Skeletal muscle satellite cell (primary cell): ENCODE data around the gene KPNA6.

Experiments used
- H3K27me3 ChIP-seq: 2 replicates; pipeline ENCODE4 v1.7.0; 2013; ENCODE audit warnings: low read length; ENCODE audit not compliant: control insufficient read depth, insufficient read depth
- H3K36me3 ChIP-seq: 2 replicates; pipeline ENCODE4 v1.7.0; 2013; ENCODE audit warnings: mild to moderate bottlenecking, control low read depth, low read length; ENCODE audit not compliant: insufficient read depth
- H3K4me1 ChIP-seq: 2 replicates; pipeline ENCODE4 v1.7.0; 2013; ENCODE audit warnings: low read length; ENCODE audit not compliant: control insufficient read depth, insufficient read depth
- H3K4me2 ChIP-seq: 2 replicates; pipeline ENCODE4 v1.7.0; 2013; ENCODE audit warnings: mild to moderate bottlenecking, low read length
- H3K4me3 ChIP-seq: 2 replicates; pipeline ENCODE4 v1.7.0; 2013; ENCODE audit warnings: low read length
- H3K9ac ChIP-seq: 2 replicates; pipeline ENCODE4 v1.7.0; 2013; ENCODE audit warnings: mild to moderate bottlenecking, low read depth, low read length, moderate library complexity
- H3K9me3 ChIP-seq: replicated peaks from 2 replicates; pipeline ENCODE4 v1.7.0; 2013; ENCODE audit warnings: mild to moderate bottlenecking, control low read depth, low read length

Gene KPNA6

GRCh38 chr1:32195972-32196823 is 88.3 kb downstream of the KPNA6 start:
- H3K4me1 ChIP-seq, result peaks cover 32% of the 10 kb centered on the region

GRCh38 chr1:32197074-32197473 is 89.2 kb downstream of the KPNA6 start:
- Histone ChIP-seq H3K27me3 (no peaks in the 10 kb centered on the region), H3K4me2 (no peak overlapping the region), H3K9ac (no peak overlapping the region), H3K4me3 (no peak overlapping the region), H3K9me3 (no peaks in the 10 kb centered on the region), H3K36me3 (peaks cover 69% of the 10 kb centered on the region), H3K4me1 (peaks cover 39% of the 10 kb centered on the region)

More at GRCh38 chr1:32195972-32196823, 88.3 kb downstream of the KPNA6 start:
- no peaks in the 10 kb centered on the region for H3K27me3 ChIP-seq
- H3K4me2 ChIP-seq, result no peak overlapping the region
- H3K36me3 ChIP-seq, result peaks cover 78% of the 10 kb centered on the region
- no peak overlapping the region for H3K9ac ChIP-seq
- H3K9me3 ChIP-seq, result no peaks in the 10 kb centered on the region
- H3K4me3 ChIP-seq, result no peak overlapping the region

GRCh38 chr1:32197837-32198236 is 90.0 kb downstream of the KPNA6 start:
- H3K9ac ChIP-seq, result no peak overlapping the region
- H3K4me3 ChIP-seq, result no peak overlapping the region
- H3K9me3 ChIP-seq, result no peaks in the 10 kb centered on the region
- peaks cover 61% of the 10 kb centered on the region for H3K36me3 ChIP-seq
- no peaks in the 10 kb centered on the region for H3K27me3 ChIP-seq
- no peak overlapping the region for H3K4me2 ChIP-seq
- peaks cover 39% of the 10 kb centered on the region for H3K4me1 ChIP-seq

GRCh38 chr1:32198237-32199042 is 90.6 kb downstream of the KPNA6 start:
- Histone ChIP-seq H3K4me2 (no peak overlapping the region), H3K9me3 (no peaks in the 10 kb centered on the region), H3K36me3 (peaks cover 55% of the 10 kb centered on the region), H3K9ac (no peak overlapping the region), H3K27me3 (no peaks in the 10 kb centered on the region), H3K4me3 (no peak overlapping the region), H3K4me1 (peaks cover 39% of the 10 kb centered on the region)

- no peak overlapping the region for H3K4me3 ChIP-seq
- H3K4me1 ChIP-seq, result peaks cover 39% of the 10 kb centered on the region
- H3K9me3 ChIP-seq, result no peaks in the 10 kb centered on the region
- H3K9ac ChIP-seq, result no peak overlapping the region
- peaks cover 48% of the 10 kb centered on the region for H3K36me3 ChIP-seq
- H3K27me3 ChIP-seq, result no peaks in the 10 kb centered on the region
- peak overlapping the region; percentile 97 for H3K4me2 ChIP-seq
Observed at GRCh38 chr1:32199043-32199716, 91.3 kb downstream of the KPNA6 start.

- H3K9me3 ChIP-seq, result no peaks in the 10 kb centered on the region
- peak overlapping the region; percentile 97 for H3K4me2 ChIP-seq
- peaks cover 43% of the 10 kb centered on the region for H3K36me3 ChIP-seq
- H3K9ac ChIP-seq, result peak overlapping the region; percentile 85
- peaks cover 39% of the 10 kb centered on the region for H3K4me1 ChIP-seq
- H3K4me3 ChIP-seq, result peak overlapping the region; percentile 80
- no peaks in the 10 kb centered on the region for H3K27me3 ChIP-seq
Observed at GRCh38 chr1:32199717-32200072, 91.8 kb downstream of the KPNA6 start.

GRCh38 chr1:32200226-32201010 is 92.6 kb downstream of the KPNA6 start, which contains the start of gene CCDC28B:
TSS of gene CCDC28B (plus strand) at chr1:32200595. CDS start at chr1:32201936, 1,341 bp downstream.
- peaks cover 39% of the 10 kb centered on the region for H3K4me1 ChIP-seq

GRCh38 chr1:32201011-32201855 is 93.4 kb downstream of the KPNA6 start:
- peak overlapping the region; percentile 85 for H3K9ac ChIP-seq
- H3K4me1 ChIP-seq, result peaks cover 37% of the 10 kb centered on the region
- H3K4me2 ChIP-seq, result peak overlapping the region; percentile 97
- no peaks in the 10 kb centered on the region for H3K9me3 ChIP-seq
- peaks cover 28% of the 10 kb centered on the region for H3K36me3 ChIP-seq
- no peaks in the 10 kb centered on the region for H3K27me3 ChIP-seq
- peak overlapping the region; percentile 80 for H3K4me3 ChIP-seq

More at GRCh38 chr1:32200226-32201010, 92.6 kb downstream of the KPNA6 start, which contains the start of gene CCDC28B:
- peak within 1 kb of the TSS; percentile 85 for H3K9ac ChIP-seq
- H3K9me3 ChIP-seq, result no peaks in the 10 kb centered on the region
- peak within 1 kb of the TSS; percentile 80 for H3K4me3 ChIP-seq
- no peaks in the 10 kb centered on the region for H3K27me3 ChIP-seq
- H3K36me3 ChIP-seq, result peaks cover 36% of the 10 kb centered on the region
- peak within 1 kb of the TSS; percentile 97 for H3K4me2 ChIP-seq

GRCh38 chr1:32204943-32205361 is 97.1 kb downstream of the KPNA6 start:
- Histone ChIP-seq H3K4me2 (peak overlapping the region; percentile 95), H3K36me3 (no peaks in the 10 kb centered on the region), H3K4me3 (peak overlapping the region; percentile 78), H3K4me1 (peaks cover 30% of the 10 kb centered on the region), H3K9ac (peak overlapping the region; percentile 84), H3K9me3 (no peaks in the 10 kb centered on the region), H3K27me3 (no peaks in the 10 kb centered on the region)
